Epithelial cell of esophagus (primary cell): ENCODE measurements around the gene LLPH.

Experiments used
- DNase-seq: peaks from one replicate; pipeline ENCODE4 v3.0.0; 2010; ENCODE audit warnings: low read depth
- H3K4me3 ChIP-seq: 2 replicates; pipeline ENCODE4 v1.5.1; 2011; ENCODE audit warnings: mild to moderate bottlenecking, low read length, control low read depth
- TF ChIP-seq, protein P1 (sequence below): IDR thresholded peaks from 2 replicates; pipeline ENCODE4 v1.5.1; 2011; ENCODE audit warnings: low read depth, mild to moderate bottlenecking, low read length, control low read depth, inconsistent platforms; ENCODE audit not compliant: insufficient read depth; ENCODE audit errors: missing control alignments

LLPH gene

DNA sequence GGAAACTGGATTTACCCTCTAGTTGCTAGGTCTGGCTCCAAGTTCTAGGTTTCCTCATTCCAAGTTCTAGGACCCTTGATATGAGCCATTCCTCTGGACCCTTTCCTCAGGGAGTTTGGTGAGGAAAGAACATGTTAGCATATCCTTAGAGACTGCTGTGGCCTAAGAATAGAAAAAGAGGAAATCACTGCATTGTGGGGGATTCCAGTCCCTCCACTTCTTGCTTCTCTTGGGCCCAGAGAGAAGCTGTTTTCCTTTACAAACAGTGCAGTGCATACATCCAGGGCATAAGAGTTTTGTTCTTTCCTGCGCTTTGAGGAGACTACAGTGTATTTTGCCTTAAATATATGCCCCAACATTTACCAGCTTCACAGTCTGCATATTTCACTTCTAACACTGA, 59.0 kb downstream of the LLPH start:
- TF ChIP-seq, protein P1, sequence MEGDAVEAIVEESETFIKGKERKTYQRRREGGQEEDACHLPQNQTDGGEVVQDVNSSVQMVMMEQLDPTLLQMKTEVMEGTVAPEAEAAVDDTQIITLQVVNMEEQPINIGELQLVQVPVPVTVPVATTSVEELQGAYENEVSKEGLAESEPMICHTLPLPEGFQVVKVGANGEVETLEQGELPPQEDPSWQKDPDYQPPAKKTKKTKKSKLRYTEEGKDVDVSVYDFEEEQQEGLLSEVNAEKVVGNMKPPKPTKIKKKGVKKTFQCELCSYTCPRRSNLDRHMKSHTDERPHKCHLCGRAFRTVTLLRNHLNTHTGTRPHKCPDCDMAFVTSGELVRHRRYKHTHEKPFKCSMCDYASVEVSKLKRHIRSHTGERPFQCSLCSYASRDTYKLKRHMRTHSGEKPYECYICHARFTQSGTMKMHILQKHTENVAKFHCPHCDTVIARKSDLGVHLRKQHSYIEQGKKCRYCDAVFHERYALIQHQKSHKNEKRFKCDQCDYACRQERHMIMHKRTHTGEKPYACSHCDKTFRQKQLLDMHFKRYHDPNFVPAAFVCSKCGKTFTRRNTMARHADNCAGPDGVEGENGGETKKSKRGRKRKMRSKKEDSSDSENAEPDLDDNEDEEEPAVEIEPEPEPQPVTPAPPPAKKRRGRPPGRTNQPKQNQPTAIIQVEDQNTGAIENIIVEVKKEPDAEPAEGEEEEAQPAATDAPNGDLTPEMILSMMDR, result no peak
- DNase-seq, result no peak
- H3K4me3 ChIP-seq, result no peak overlapping the region

DNA sequence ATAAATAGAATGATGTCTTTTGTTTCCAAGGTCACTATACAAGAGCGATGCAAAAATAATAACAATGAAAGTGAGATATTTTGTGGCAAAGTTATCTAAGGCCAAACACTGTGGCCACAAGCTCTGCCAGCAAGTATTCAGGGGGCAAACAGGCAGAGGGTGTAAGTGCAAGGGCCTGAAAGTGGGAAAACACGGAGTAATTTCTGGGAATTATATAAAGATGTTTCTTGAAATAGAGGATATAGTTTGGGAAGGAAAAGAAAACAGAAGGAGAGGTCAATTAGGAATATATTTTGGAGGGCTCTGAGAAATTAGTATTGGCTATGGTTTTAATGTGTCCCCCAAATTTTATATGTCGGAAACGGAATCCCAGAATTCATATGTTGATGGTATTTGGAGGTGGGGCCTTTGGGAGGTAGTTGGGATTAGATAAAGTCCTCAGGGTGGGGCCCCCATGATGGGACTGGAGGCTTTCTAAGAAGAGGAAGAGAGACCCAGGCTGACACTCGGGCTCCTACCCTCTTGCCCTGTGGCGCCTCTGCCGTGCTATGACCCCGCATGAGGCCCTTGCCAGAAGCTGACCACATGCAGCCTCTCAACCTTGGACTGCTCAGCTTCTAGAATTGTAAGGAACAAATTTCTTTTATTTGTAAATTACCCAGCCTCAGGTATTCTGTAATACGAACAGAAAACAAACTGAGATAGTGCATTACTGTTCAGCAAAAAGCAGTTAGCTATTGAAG, 60.0 kb downstream of the LLPH start:
- DNase-seq, result no peak
- TF ChIP-seq, protein P1, result no peak
- H3K4me3 ChIP-seq, result no peak overlapping the region

DNA sequence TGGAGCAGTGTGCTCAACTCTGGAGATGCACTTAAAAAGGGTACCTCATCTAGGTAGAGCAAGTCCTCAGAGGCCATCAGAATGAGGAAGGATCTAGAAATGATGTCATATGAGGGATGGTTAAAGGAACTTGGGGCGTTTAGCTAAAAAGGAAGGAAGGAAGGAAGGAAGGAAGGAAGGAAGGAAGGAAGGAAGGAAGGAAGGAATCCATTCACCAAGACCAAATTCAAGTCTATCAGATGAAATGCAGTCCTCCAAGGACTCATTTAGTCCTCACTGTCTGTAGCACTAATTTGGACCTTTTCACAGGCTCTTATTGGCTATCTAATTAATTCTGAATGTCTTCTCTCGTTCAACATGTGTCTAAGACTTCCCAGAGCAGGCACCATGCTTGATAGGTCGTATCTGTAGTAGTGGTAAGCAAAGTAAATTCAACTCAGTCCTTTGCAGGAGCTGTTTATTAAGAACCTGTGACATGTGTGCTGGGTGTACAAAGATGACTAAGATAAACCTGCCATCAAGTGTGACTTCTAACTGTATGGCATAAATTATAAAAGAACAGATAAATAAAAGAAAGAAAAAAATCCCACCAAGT, 63.5 kb downstream of the LLPH start:
- H3K4me3 ChIP-seq, result no peak overlapping the region
- no peak for DNase-seq
- TF ChIP-seq, protein P1, result no peak
